PC-9 (cell line): ENCODE data around the gene NAGS.

Experiments
- EZH2 ChIP-seq: fragments of 200-600 bp; sonication (generic); IDR thresholded peaks from 2 replicates; pipeline ENCODE4 v1.8.0; 2017; ENCODE audit warnings: antibody characterized with exemption, low read depth
- TF ChIP-seq, protein P1 (sequence below): fragments of 200-600 bp; sonication (generic); conservative IDR thresholded peaks from 2 replicates; pipeline ENCODE4 v1.6.1; 2017; ENCODE audit warnings: mixed run types, antibody characterized with exemption, mild to moderate bottlenecking, moderate library complexity

DNA sequence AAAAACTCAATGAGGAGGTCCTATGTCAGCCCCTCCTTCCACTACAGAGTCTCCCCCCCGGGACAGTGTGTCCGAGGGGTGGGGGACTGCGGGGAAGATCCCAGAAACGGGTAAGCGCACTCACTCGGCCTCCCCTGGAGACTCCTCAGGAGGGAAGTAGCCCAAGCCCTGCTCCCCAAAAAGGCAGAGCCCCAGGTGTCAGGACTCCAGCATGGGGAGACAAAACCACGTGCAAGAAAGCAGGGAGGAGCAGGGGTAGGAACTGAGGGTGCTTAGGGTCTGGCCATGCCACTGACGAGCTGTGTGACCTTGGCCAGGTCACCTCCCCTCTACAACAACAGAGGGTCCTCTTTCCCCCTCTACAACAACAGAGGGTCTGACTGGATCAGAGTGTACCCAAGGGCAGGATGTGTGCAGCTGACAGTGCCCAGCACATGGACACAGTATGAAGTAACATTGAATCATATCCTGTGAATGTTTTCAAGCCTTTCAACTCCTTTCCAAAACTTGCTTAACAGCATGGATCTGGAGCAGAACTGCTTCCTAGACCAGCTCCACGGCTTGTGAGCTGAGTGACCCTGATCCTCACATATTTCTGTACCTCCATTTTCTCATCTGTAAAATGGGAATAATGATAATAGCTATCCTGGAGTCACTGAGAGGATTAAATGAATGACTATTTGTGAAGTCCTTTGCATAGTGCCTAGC is 2.1 kb upstream of the NAGS start:
- TF ChIP-seq, protein P1, sequence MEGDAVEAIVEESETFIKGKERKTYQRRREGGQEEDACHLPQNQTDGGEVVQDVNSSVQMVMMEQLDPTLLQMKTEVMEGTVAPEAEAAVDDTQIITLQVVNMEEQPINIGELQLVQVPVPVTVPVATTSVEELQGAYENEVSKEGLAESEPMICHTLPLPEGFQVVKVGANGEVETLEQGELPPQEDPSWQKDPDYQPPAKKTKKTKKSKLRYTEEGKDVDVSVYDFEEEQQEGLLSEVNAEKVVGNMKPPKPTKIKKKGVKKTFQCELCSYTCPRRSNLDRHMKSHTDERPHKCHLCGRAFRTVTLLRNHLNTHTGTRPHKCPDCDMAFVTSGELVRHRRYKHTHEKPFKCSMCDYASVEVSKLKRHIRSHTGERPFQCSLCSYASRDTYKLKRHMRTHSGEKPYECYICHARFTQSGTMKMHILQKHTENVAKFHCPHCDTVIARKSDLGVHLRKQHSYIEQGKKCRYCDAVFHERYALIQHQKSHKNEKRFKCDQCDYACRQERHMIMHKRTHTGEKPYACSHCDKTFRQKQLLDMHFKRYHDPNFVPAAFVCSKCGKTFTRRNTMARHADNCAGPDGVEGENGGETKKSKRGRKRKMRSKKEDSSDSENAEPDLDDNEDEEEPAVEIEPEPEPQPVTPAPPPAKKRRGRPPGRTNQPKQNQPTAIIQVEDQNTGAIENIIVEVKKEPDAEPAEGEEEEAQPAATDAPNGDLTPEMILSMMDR: no peak
- no peak for TF ChIP-seq EZH2
